SU-DHL-6 (cell line): Measurements from ENCODE around the gene UHRF2.

Experiments used
- H2AFZ ChIP-seq: fragments of 200-600 bp; sonication (generic); 2 replicates; pipeline ENCODE4 v1.6.1; 2014; ENCODE audit warnings: low read depth, mild to moderate bottlenecking, moderate library complexity, mixed read lengths, antibody characterized with exemption, low read length; ENCODE audit not compliant: severe bottlenecking
- H3F3A ChIP-seq: fragments of 200-600 bp; shearing (Covaris generic); 2 replicates; pipeline ENCODE4 v1.6.0; 2016; ENCODE audit warnings: antibody characterized with exemption, mild to moderate bottlenecking; ENCODE audit not compliant: insufficient read depth
- H3K27ac ChIP-seq: fragments of 200-600 bp; sonication (generic); 2 replicates; pipeline ENCODE4 v1.5.1; 2016; ENCODE audit warnings: low read depth, mild to moderate bottlenecking, low read length, moderate library complexity, mixed read lengths
- H3K27me3 ChIP-seq: fragments of 200-600 bp; sonication (generic), shearing (Covaris generic); 2 replicates; pipeline ENCODE4 v1.6.0; 2014; ENCODE audit warnings: mild to moderate bottlenecking, low read length
- H3K36me3 ChIP-seq: fragments of 200-600 bp; sonication (generic); 2 replicates; pipeline ENCODE4 v1.6.1; 2014; ENCODE audit warnings: mild to moderate bottlenecking, low read length, mixed read lengths
- H3K4me2 ChIP-seq: fragments of 300-600, 200-600 bp; shearing (Covaris generic), sonication (generic); 2 replicates; pipeline ENCODE4 v1.6.0; 2014; ENCODE audit warnings: low read length, low read depth, mild to moderate bottlenecking; ENCODE audit not compliant: poor library complexity, severe bottlenecking
- H3K4me3 ChIP-seq: fragments of 200-600 bp; sonication (generic); 2 replicates; pipeline ENCODE4 v1.5.1; 2014; ENCODE audit warnings: antibody characterized with exemption, low read length, mild to moderate bottlenecking, mixed read lengths; ENCODE audit not compliant: insufficient read depth, poor library complexity, severe bottlenecking
- H3K79me2 ChIP-seq: fragments of 200-600 bp; sonication (generic); 2 replicates; pipeline ENCODE4 v1.6.1; 2014; ENCODE audit warnings: mild to moderate bottlenecking, low read length, moderate library complexity; ENCODE audit not compliant: insufficient read depth
- H3K9ac ChIP-seq: fragments of 200-600 bp; sonication (generic); 2 replicates; pipeline ENCODE4 v1.7.0; 2014; ENCODE audit warnings: mild to moderate bottlenecking, low read length
- H3K9me2 ChIP-seq: fragments of 200-600 bp; sonication (generic); replicated peaks from 2 replicates; pipeline ENCODE4 v1.6.1; 2014; ENCODE audit warnings: low read length; ENCODE audit not compliant: insufficient read depth
- H3K9me3 ChIP-seq: fragments of 200-600 bp; sonication (generic); 2 replicates; pipeline ENCODE4 v1.6.1; 2014; ENCODE audit warnings: low read length, mixed read lengths; ENCODE audit not compliant: insufficient read depth
- H4K20me1 ChIP-seq: fragments of 200-600 bp; sonication (generic); 2 replicates; pipeline ENCODE4 v1.6.1; 2014; ENCODE audit warnings: low read depth, mild to moderate bottlenecking, antibody characterized with exemption, low read length, moderate library complexity, mixed read lengths
- CTCF ChIP-seq: fragments of 200-600 bp; sonication (generic); IDR thresholded peaks from one replicate; pipeline ENCODE4 v1.5.1; 2017; ENCODE audit warnings: antibody characterized with exemption, mild to moderate bottlenecking, low read length, moderate library complexity; ENCODE audit not compliant: insufficient read depth, poor library complexity, severe bottlenecking
- EZH2phosphoT487 ChIP-seq: fragments of 200-600 bp; sonication (generic), shearing (Covaris generic); conservative IDR thresholded peaks from 2 replicates; pipeline ENCODE4 v1.6.1; 2018; ENCODE audit warnings: mild to moderate bottlenecking, antibody characterized with exemption, low read length, moderate library complexity, mixed read lengths

UHRF2 gene

GRCh38 chr9:6443661-6444060 lies 30.7 kb downstream of the UHRF2 start:
- no peak overlapping the region for H3K27ac ChIP-seq
- no peak for TF ChIP-seq CTCF
- no peak for TF ChIP-seq EZH2phosphoT487
- no peaks in the 10 kb centered on the region for H3K9me3 ChIP-seq
- no peak overlapping the region for H3K4me3 ChIP-seq
- peaks cover 28% of the 10 kb centered on the region for H4K20me1 ChIP-seq
- H3K9me2 ChIP-seq, result no peaks in the 10 kb centered on the region
- peaks cover 6% of the 10 kb centered on the region; the same call in 1 of the 2 replicates for H3F3A ChIP-seq
- H2AFZ ChIP-seq, result no peak overlapping the region
- peaks cover 98% of the 10 kb centered on the region for H3K79me2 ChIP-seq
- no peaks in the 10 kb centered on the region for H3K27me3 ChIP-seq
- no peak overlapping the region for H3K9ac ChIP-seq
- H3K4me2 ChIP-seq, result no peak overlapping the region
- peaks cover 8% of the 10 kb centered on the region; the same call in 1 of the 2 replicates for H3K36me3 ChIP-seq

GRCh38 chr9:6444128-6444527 lies 31.1 kb downstream of the UHRF2 start:
- H3K27me3 ChIP-seq, result no peaks in the 10 kb centered on the region
- peaks cover 8% of the 10 kb centered on the region; the same call in 1 of the 2 replicates for H3K36me3 ChIP-seq
- H3K4me2 ChIP-seq, result no peak overlapping the region
- TF ChIP-seq CTCF (no peak), EZH2phosphoT487 (no peak)
- peaks cover 6% of the 10 kb centered on the region; the same call in 1 of the 2 replicates for H3F3A ChIP-seq
- no peaks in the 10 kb centered on the region for H3K9me2 ChIP-seq
- H3K79me2 ChIP-seq, result peaks cover 98% of the 10 kb centered on the region
- no peak overlapping the region for H2AFZ ChIP-seq
- no peaks in the 10 kb centered on the region for H3K9me3 ChIP-seq
- no peak overlapping the region for H3K9ac ChIP-seq
- peaks cover 24% of the 10 kb centered on the region for H4K20me1 ChIP-seq
- no peak overlapping the region for H3K4me3 ChIP-seq
- no peak overlapping the region for H3K27ac ChIP-seq

GRCh38 chr9:6449086-6449485 lies 36.1 kb downstream of the UHRF2 start:
- TF ChIP-seq CTCF (no peak), EZH2phosphoT487 (no peak)

More at GRCh38 chr9:6449086-6449485, 36.1 kb downstream of the UHRF2 start:
- no peak overlapping the region for H2AFZ ChIP-seq
- no peak overlapping the region for H3K9ac ChIP-seq
- H3K4me3 ChIP-seq, result no peak overlapping the region
- H3F3A ChIP-seq, result no peaks in the 10 kb centered on the region; the same call in 1 of the 2 replicates
- peaks cover 8% of the 10 kb centered on the region for H4K20me1 ChIP-seq
- peaks cover 98% of the 10 kb centered on the region for H3K79me2 ChIP-seq
- H3K27ac ChIP-seq, result no peak overlapping the region
- H3K27me3 ChIP-seq, result no peaks in the 10 kb centered on the region
- 0 out of 2 replicates have a peak, but pooled peaks cover 6% of the 10 kb centered on the region for H3K36me3 ChIP-seq
- no peak overlapping the region for H3K4me2 ChIP-seq
- H3K9me2 ChIP-seq, result no peaks in the 10 kb centered on the region
- no peaks in the 10 kb centered on the region for H3K9me3 ChIP-seq
